K562 (cell line): ENCODE data around the gene DYTN. TPM values are rescaled to one million over a fixed set of nuclear protein-coding genes. Genes with fewer than 3 reads are reported as not detected.

Experiments used
- ATAC-seq: fragments of 200-7000 bp; cut with Tn5 transposase; 3 replicates; pipeline ENCODE4 v1.9.1; 2020; ENCODE audit warnings: moderate library complexity
- BruUV-seq: library from RNA; stranded (reverse); fragments of 400-500 nt; replicated peaks from 2 replicates; lab custom pipeline; 2021; lab: Mats Ljungman, UMichigan
- CTCF ChIA-PET: fragments of 300-600 bp; formaldehyde crosslinking; extraction: SDS; loops from one replicate; lab custom pipeline; 2021; ENCODE audit warnings: low intra/inter-chr PET ratio; lab: Yijun Ruan, JAX
- POLR2A ChIA-PET: fragments of 300-600, 350-650 bp; sonication (Branson Sonifier 250); formaldehyde crosslinking; extraction: SDS; loops from one replicate; lab custom pipeline; 2021; ENCODE audit warnings: antibody characterized with exemption, inconsistent platforms; lab: Yijun Ruan, JAX
- DNase-seq, 4 experiments: peaks; one replicate each; pipeline versions ENCODE4 v3.0.0 to v3.0.0-alpha.2; 2011 to 2018; ENCODE audit warnings: low spot score in 3 of 4, mixed read lengths in 3 of 4; ENCODE audit errors: extremely low read depth in 1 of 4
- FAIRE-seq: peaks from 2 replicates; lab custom pipeline; 2011; peaks lifted over from hg19 to GRCh38; lab: Jason Lieb, UNC
- H2AFZ ChIP-seq: 2 replicates; pipeline ENCODE4 v1.6.0; 2011; ENCODE audit warnings: low read depth, low read length, control low read depth, inconsistent platforms
- H3K27ac ChIP-seq: fragments of 200-600 bp; 3 replicates; pipeline ENCODE4 v1.8.0; 2011; ENCODE audit warnings: low read depth, mild to moderate bottlenecking, control low read depth, inconsistent platforms, low read length, moderate library complexity, mixed read lengths; ENCODE audit errors: extremely low read depth
- H3K27me3 ChIP-seq, 2 experiments: fragments of 300-600 bp in 1 of 2; 2 replicates in 1 of 2; 3 replicates in 1 of 2; pipeline versions ENCODE4 v1.6.0 to v1.8.0; 2011; ENCODE audit warnings: inconsistent platforms in 2 of 2, low read length in 2 of 2, mild to moderate bottlenecking in 1 of 2, mixed read lengths in 1 of 2, moderate library complexity in 1 of 2; ENCODE audit not compliant: control insufficient read depth in 2 of 2, insufficient read depth in 2 of 2
- H3K36me3 ChIP-seq: fragments of 300-600 bp; 3 replicates; pipeline ENCODE4 v1.8.0; 2011; ENCODE audit warnings: mild to moderate bottlenecking, low read length, inconsistent platforms; ENCODE audit not compliant: control insufficient read depth, insufficient read depth
- H3K4me1 ChIP-seq, 2 experiments: fragments of 200-600 bp in 1 of 2; replicated peaks in 1 of 2; 2 replicates in 1 of 2; 3 replicates in 1 of 2; pipeline versions ENCODE4 v1.5.1 to v1.8.0; 2011; ENCODE audit warnings: inconsistent platforms in 2 of 2, low read length in 2 of 2, mild to moderate bottlenecking in 1 of 2, mixed read lengths in 1 of 2, moderate library complexity in 1 of 2; ENCODE audit not compliant: control insufficient read depth in 2 of 2, insufficient read depth in 2 of 2
- H3K4me2 ChIP-seq: 2 replicates; pipeline ENCODE4 v1.6.1; 2011; ENCODE audit warnings: low read length, control low read depth, inconsistent platforms, mixed read lengths; ENCODE audit not compliant: insufficient read depth
- H3K4me3 ChIP-seq: fragments of 200-600 bp; sonication (generic), shearing (Covaris generic); 2 replicates; pipeline ENCODE4 v1.5.1; 2016; ENCODE audit warnings: control low read depth, inconsistent platforms
- H3K79me2 ChIP-seq: fragments of 200-600 bp; 3 replicates; pipeline ENCODE4 v1.8.0; 2011; ENCODE audit warnings: low read length, inconsistent platforms; ENCODE audit not compliant: control insufficient read depth, insufficient read depth
- H3K9ac ChIP-seq, 2 experiments: 2 replicates each; pipeline versions ENCODE4 v1.6.0 to v1.6.1; 2011; ENCODE audit warnings: low read depth in 2 of 2, low read length in 2 of 2, control low read depth in 1 of 2, inconsistent platforms in 1 of 2, mild to moderate bottlenecking in 1 of 2, mixed read lengths in 1 of 2; ENCODE audit not compliant: insufficient read depth in 1 of 2
- H3K9me1 ChIP-seq: one replicate; pipeline ENCODE4 v1.6.0; 2011; ENCODE audit warnings: inconsistent platforms, mild to moderate bottlenecking, low read length, moderate library complexity; ENCODE audit not compliant: control insufficient read depth, insufficient read depth
- H3K9me3 ChIP-seq: replicated peaks from 2 replicates; pipeline ENCODE4 v1.5.1; 2011; ENCODE audit warnings: low read depth, low read length, inconsistent platforms; ENCODE audit not compliant: control insufficient read depth, insufficient read depth
- H4K20me1 ChIP-seq: replicated peaks from 2 replicates; pipeline ENCODE4 v1.6.1; 2011; ENCODE audit warnings: low read length, inconsistent platforms, mixed read lengths; ENCODE audit not compliant: control insufficient read depth, insufficient read depth
- EHMT2 ChIP-seq: fragments of 450-650 bp; IDR thresholded peaks from 2 replicates; pipeline ENCODE4 v1.6.1; 2018; ENCODE audit warnings: antibody characterized with exemption
- MIER1 ChIP-seq: fragments of 450-650 bp; IDR thresholded peaks from 2 replicates; pipeline ENCODE4 v1.6.1; 2016; ENCODE audit warnings: antibody characterized with exemption, mild to moderate bottlenecking, low read depth
- REST ChIP-seq, 2 experiments: fragments of 450-650 bp; formaldehyde crosslinking in 1 of 2; IDR thresholded peaks; 2 replicates each; pipeline versions ENCODE4 v1.4.0 to v1.6.1; 2014 to 2020; ENCODE audit warnings: mild to moderate bottlenecking in 2 of 2, borderline replicate concordance in 1 of 2, low read depth in 1 of 2
- ZFX ChIP-seq: sonication (generic); formaldehyde crosslinking; IDR thresholded peaks from 2 replicates; pipeline ENCODE4 v1.8.0; 2022; ENCODE audit warnings: mild to moderate bottlenecking, missing genetic modification reagents, moderate library complexity
- WGBS: fragments of 100-300 bp; shearing (Covaris generic); methylation state at CpG from one replicate; pipeline ENCODE4 v1.1.6; 2016; ENCODE audit warnings: low coverage, mixed read lengths; ENCODE audit not compliant: insufficient coverage; ENCODE audit errors: missing lambda C conversion rate; 5-methylcytosine and 5-hydroxymethylcytosine counted together
- in situ Hi-C: fragments of 300-500 bp; cut with MboI; formaldehyde crosslinking; loops from 4 replicates; pipeline ENCODE4 v1.15.0; 2018; ENCODE audit warnings: inconsistent platforms, mixed read lengths
- intact Hi-C: fragments of 100-400 bp; cut with micrococcal nuclease; formaldehyde crosslinking; loops from 2 replicates; pipeline ENCODE4 v1.14.2; 2022
- polyA plus RNA-seq, 8 experiments: library from polyadenylated mRNA; depleted of rRNA in 4 of 8; stranded (reverse) in 5 of 8; unstranded in 3 of 8; fragments of >200 nt; fragmentation: Nextera tagmentation in 2 of 8; fragmentation: Illumina TruSeq in 1 of 8; extraction: Ambion mirVana in 2 of 8; extraction: Trizol in 1 of 8; gene quantifications; 2 replicates each; pipeline versions ENCODE4 v1.2.1 to v1.2.3, GENCODE V29; 2011 to 2014; ENCODE audit warnings: inconsistent platforms in 1 of 8, missing spikeins in 1 of 8
- total RNA-seq, 7 experiments: library from RNA; depleted of rRNA in 6 of 7; stranded (reverse); fragments of >200 nt in 6 of 7; fragmentation: Illumina TruSeq in 2 of 7; extraction: Trizol in 2 of 7; gene quantifications; 2 replicates each; pipeline versions ENCODE4 v1.2.1 to v1.2.3, GENCODE V29; 2011 to 2021; ENCODE audit warnings: low replicate concordance in 1 of 7

The DYTN gene
- total and polyA plus RNA-seq, 9 of the 15 experiments (the other 6 are each of a cell fraction or from before 2014, with no cell fraction given): not detected

GRCh38 chr2:206642075-206643025 is 75.8 kb downstream of the DYTN start, which contains the start of gene FAM237A:
Gene FAM237A (plus strand): TSS chr2:206642487. CDS start chr2:206644237, 1,750 bp downstream.
- no peak within 1 kb of the TSS for H3K27ac ChIP-seq
- FAIRE-seq: no peak
- intact Hi-C loops (no loop called here), in situ Hi-C loops (no loop called here)
- H4K20me1 ChIP-seq: no peaks in the 10 kb centered on the region
- no peak within 1 kb of the TSS for H2AFZ ChIP-seq
- ChIA-PET POLR2A (no interaction called here), CTCF (no interaction called here)
- peak; percentile 23 to 52 (median 33) for DNase-seq
- no peaks in the 10 kb centered on the region for H3K9me1 ChIP-seq
- H3K79me2 ChIP-seq: no peaks in the 10 kb centered on the region
- TF ChIP-seq MIER1: peak; percentile 81
- TF ChIP-seq ZFX (CRISPR knock-in tag): no peak
- TF ChIP-seq REST (IDR thresholded peaks at IDR 0.05; ENCODE audit: borderline replicate concordance): peak; percentile 97
- peak; percentile 92 for TF ChIP-seq REST (CRISPR knock-in tag; IDR thresholded peaks at IDR 0.05; ENCODE audit: low read depth)
- TF ChIP-seq EHMT2: peak; percentile 88
- no peak within 1 kb of the TSS for H3K4me3 ChIP-seq
- 13% methylated on average over 26 of the region's 56 CpGs for WGBS
- H3K4me1 ChIP-seq: peaks cover 0 to 3% of the 10 kb centered on the region in 2 experiments; a peak in 1 of 5 replicates
- no peaks in the 10 kb centered on the region for H3K9me3 ChIP-seq
- H3K9ac ChIP-seq: no peak within 1 kb of the TSS
- no peak within 1 kb of the TSS for H3K4me2 ChIP-seq
- peaks cover 0 to 12% of the 10 kb centered on the region in 2 experiments; a peak in 2 of 5 replicates for H3K27me3 ChIP-seq
- H3K36me3 ChIP-seq: no peaks in the 10 kb centered on the region
- no TSS peak for BruUV-seq
- ATAC-seq: peak; percentile 68; the same call in 2 of the 3 replicates
